ENCODE measurements around the gene ZNF185. TPM values are rescaled to one million over a fixed set of nuclear protein-coding genes. Genes with fewer than 3 reads are reported as not detected.
A peak's percentile ranks its signal among the peaks of the same experiment; 100 is the strongest.

Gene ZNF185
- total RNA-seq, 1 experiment from 2014 or later = 11.3 TPM

- Histone ChIP-seq H2BK5ac (ENCODE audit: insufficient read length, low read length) (no peak overlapping the region), H2BK15ac (ENCODE audit: low read depth, low read length) (no peak overlapping the region), H3K4me2 (ENCODE audit: insufficient read depth, insufficient read length, low read length) (no peak overlapping the region), H3K27ac (ENCODE audit: insufficient read length, low read depth, low read length) (no peak overlapping the region), H2BK120ac (ENCODE audit: low read depth, low read length, poor library complexity, severe bottlenecking) (no peak overlapping the region), H3K9ac (ENCODE audit: extremely low read depth, insufficient read length, low read length) (no peak overlapping the region), H3K23ac (ENCODE audit: insufficient read length, low read depth, low read length) (no peak overlapping the region), H3K18ac (ENCODE audit: insufficient read length, low read depth, low read length) (no peak overlapping the region), H4K91ac (ENCODE audit: insufficient read length, low read depth, low read length) (no peak overlapping the region), H3T11ph (ENCODE audit: low read length) (no peak overlapping the region), H2AFZ (ENCODE audit: low read length) (no peak overlapping the region), H3K79me1 (ENCODE audit: insufficient read depth, low read depth, low read length, poor library complexity, severe bottlenecking) (no peaks in the 10 kb centered on the region), H3K9me3 (ENCODE audit: control insufficient read depth, low read depth, low read length) (peaks cover 44% of the 10 kb centered on the region), H2BK12ac (ENCODE audit: insufficient read length, low read depth, low read length) (no peak overlapping the region), H2AK5ac (ENCODE audit: insufficient read length, low read length) (no peak overlapping the region), H4K5ac (ENCODE audit: insufficient read length, low read depth, low read length) (no peak overlapping the region), H3K56ac (ENCODE audit: insufficient read length, low read depth, low read length) (no peak overlapping the region), H2BK20ac (ENCODE audit: low read depth, low read length, poor library complexity, severe bottlenecking) (no peak overlapping the region), H4K8ac (replicated peaks; ENCODE audit: insufficient read length, low read depth, low read length) (no peak overlapping the region), H3K4ac (ENCODE audit: low read depth, low read length) (no peak overlapping the region), H3K79me2 (ENCODE audit: insufficient read depth, low read length) (no peaks in the 10 kb centered on the region), H4K20me1 (ENCODE audit: control insufficient read depth, insufficient read depth, insufficient read length) (no peaks in the 10 kb centered on the region), H3K23me2 (ENCODE audit: insufficient read length, low read depth, low read length, poor library complexity, severe bottlenecking) (no peaks in the 10 kb centered on the region), H3K4me1 (ENCODE audit: insufficient read depth, low read length) (no peaks in the 10 kb centered on the region; the same call in 1 of the 2 replicates), H3K14ac (ENCODE audit: insufficient read depth, low read length) (no peak overlapping the region), H3K27me3 (ENCODE audit: insufficient read depth, low read length) (no peaks in the 10 kb centered on the region)
- Mint-ChIP-seq H3K27me3 (ENCODE audit: low read depth) (peaks cover 29% of the 10 kb centered on the region), H3K27ac (no peak overlapping the region), H3K9me3 (peaks cover 66 to 80% of the 10 kb centered on the region in 2 experiments), H3K4me1 (peaks cover 16% of the 10 kb centered on the region in 2 experiments), H3K36me3 (ENCODE audit: insufficient read depth in 1 of 3, low read depth in 3 of 3) (peaks cover 0 to 9% (median 0%) of the 10 kb centered on the region in 3 experiments; a peak in 3 of 7 replicates), H3K4me3 (no peak overlapping the region)
- peak; percentile 30; the same call in 2 of the 3 replicates for TF ChIP-seq CTCF (conservative IDR thresholded peaks at IDR 0.05)
- WGBS (ENCODE audit: extremely low coverage, insufficient read length, low lambda C conversion rate) = no CpG with 5 or more reads among the region's 6 CpGs
- DNase-seq = peak; percentile 50
Observed at GRCh38 chrX:152884171-152884570, 13.7 kb upstream of the ZNF185 start.

Data from H9 (cell line).